Esophagus mucosa (tissue), 1 donor: ENCODE measurements around the gene GUF1. TPM values are rescaled to one million over a fixed set of nuclear protein-coding genes. Genes with fewer than 3 reads are reported as not detected.
"Not testable (repeated sequence)": the region's sequence is repeated elsewhere in the genome, so short reads cannot be mapped to it uniquely, and the experiment has no call there.

ENCODE experiments used
- ATAC-seq: fragments of 200-7000 bp; cut with Tn5 transposase; one replicate; pipeline ENCODE4 v1.9.1; 2020
- total RNA-seq: library from RNA; stranded (reverse); gene quantifications from one replicate; pipeline ENCODE4 v1.2.4, GENCODE V29; 2023
- donor health status: DM: yes; HTN: yes; CAD: no.

The GUF1 gene
- total RNA-seq, 1 donor from 2014 or later: 18.5 TPM

GRCh38 chr4:44704673-44705072 is 26.5 kb downstream of the GUF1 start:
- ATAC-seq: no peak

GRCh38 chr4:44713125-44713524 is 34.9 kb downstream of the GUF1 start:
- ATAC-seq: no peak

- ATAC-seq: no peak
Measured at GRCh38 chr4:44716597-44716996, 38.4 kb downstream of the GUF1 start.

GRCh38 chr4:44720371-44720770 is 42.2 kb downstream of the GUF1 start:
- no peak for ATAC-seq

GRCh38 chr4:44722001-44722400 is 43.8 kb downstream of the GUF1 start:
- no peak for ATAC-seq

GRCh38 chr4:44725166-44725565 is 46.9 kb downstream of the GUF1 start:
- no peak for ATAC-seq

GRCh38 chr4:44725726-44726037 is 47.5 kb downstream of the GUF1 start:
- peak; percentile 27 for ATAC-seq

GRCh38 chr4:44726038-44726871 is 48.0 kb downstream of the GUF1 start, which contains the start of gene GNPDA2:
Gene GNPDA2, minus strand, starts transcription at chr4:44726556. Its CDS starts 4,349 bp downstream, at chr4:44722207.
- peak; percentile 93 for ATAC-seq

- ATAC-seq: no peak
Measured at GRCh38 chr4:44727471-44727870, 49.3 kb downstream of the GUF1 start.

GRCh38 chr4:44728694-44729093 is 50.5 kb downstream of the GUF1 start:
- ATAC-seq: not testable (repeated sequence)

- ATAC-seq: no peak
Measured at GRCh38 chr4:44736900-44737299, 58.7 kb downstream of the GUF1 start.

GRCh38 chr4:44738615-44739014 is 60.4 kb downstream of the GUF1 start:
- ATAC-seq: no peak

GRCh38 chr4:44740201-44740600 is 62.0 kb downstream of the GUF1 start:
- no peak for ATAC-seq

Other genes starting within 250 kb of the GUF1 start
- gene KCTD8, start 229.6 kb upstream of the GUF1 start, total RNA-seq: not detected
- not detected for gene YIPF7, start 26.8 kb upstream of the GUF1 start, total RNA-seq
- 4.9 TPM for gene GNPDA2, start 48.1 kb downstream of the GUF1 start, total RNA-seq